K562 (cell line): Measurements from ENCODE around the gene OR4D2. TPM values are rescaled to one million over a fixed set of nuclear protein-coding genes. Genes with fewer than 3 reads are reported as not detected.

Experiments used
- ARNT ChIP-seq, 2 experiments: fragments of 450-650 bp; IDR thresholded peaks; 2 replicates each; pipeline ENCODE4 v1.6.1; 2016; ENCODE audit warnings: mild to moderate bottlenecking in 1 of 2
- ATF7 ChIP-seq: fragments of 450-650 bp; IDR thresholded peaks from 2 replicates; pipeline ENCODE4 v1.7.1; 2014; ENCODE audit warnings: mild to moderate bottlenecking, moderate library complexity
- BCOR ChIP-seq: fragments of 450-650 bp; IDR thresholded peaks from 2 replicates; pipeline ENCODE4 v1.6.1; 2016
- BDP1 ChIP-seq: IDR thresholded peaks from 3 replicates; pipeline ENCODE4 v1.6.1; 2011; ENCODE audit not compliant: insufficient read length, insufficient read depth
- CHAMP1 ChIP-seq: fragments of 450-650 bp; IDR thresholded peaks from 2 replicates; pipeline ENCODE4 v1.6.1; 2016; ENCODE audit warnings: mild to moderate bottlenecking
- DEAF1 ChIP-seq: fragments of 450-650 bp; formaldehyde crosslinking; IDR thresholded peaks from 2 replicates; pipeline ENCODE4 v1.4.0; 2020; ENCODE audit warnings: mild to moderate bottlenecking, moderate library complexity
- EP400 ChIP-seq: fragments of 450-650 bp; IDR thresholded peaks from 2 replicates; pipeline ENCODE4 v1.6.1; 2017; ENCODE audit warnings: antibody characterized with exemption, mild to moderate bottlenecking, moderate library complexity
- HMGXB4 ChIP-seq: sonication (generic); formaldehyde crosslinking; IDR thresholded peaks from 2 replicates; pipeline ENCODE4 v1.8.1; 2023; ENCODE audit warnings: mild to moderate bottlenecking, missing genetic modification reagents
- HOXB6 ChIP-seq: fragments of 250-450 bp; sonication (Bioruptor Pico); IDR thresholded peaks from 2 replicates; pipeline ENCODE4 v1.5.1; 2022; ENCODE audit warnings: mild to moderate bottlenecking, borderline replicate concordance
- PHTF2 ChIP-seq: fragments of 250-450 bp; sonication (Bioruptor Pico); IDR thresholded peaks from 2 replicates; pipeline ENCODE4 v1.5.0; 2021; ENCODE audit warnings: mild to moderate bottlenecking
- TFAM ChIP-seq: fragments of 250-450 bp; sonication (Bioruptor Pico); conservative IDR thresholded peaks from 2 replicates; pipeline ENCODE4 v1.5.0; 2021; ENCODE audit warnings: mild to moderate bottlenecking, moderate library complexity
- ZNF609 ChIP-seq: sonication (generic); formaldehyde crosslinking; IDR thresholded peaks from 2 replicates; pipeline ENCODE4 v1.8.1; 2023; ENCODE audit warnings: missing genetic modification reagents, mild to moderate bottlenecking, borderline replicate concordance
- ZNF695 ChIP-seq: fragments of 450-650 bp; formaldehyde crosslinking; IDR thresholded peaks from 2 replicates; pipeline ENCODE4 v1.4.0; 2020; ENCODE audit warnings: mild to moderate bottlenecking, moderate library complexity
- polyA plus RNA-seq, 8 experiments: library from polyadenylated mRNA; depleted of rRNA in 4 of 8; stranded (reverse) in 5 of 8; unstranded in 3 of 8; fragments of >200 nt; fragmentation: Nextera tagmentation in 2 of 8; fragmentation: Illumina TruSeq in 1 of 8; extraction: Ambion mirVana in 2 of 8; extraction: Trizol in 1 of 8; gene quantifications; 2 replicates each; pipeline versions ENCODE4 v1.2.1 to v1.2.3, GENCODE V29; 2011 to 2014; ENCODE audit warnings: inconsistent platforms in 1 of 8, missing spikeins in 1 of 8
- total RNA-seq, 7 experiments: library from RNA; depleted of rRNA in 6 of 7; stranded (reverse); fragments of >200 nt in 6 of 7; fragmentation: Illumina TruSeq in 2 of 7; extraction: Trizol in 2 of 7; gene quantifications; 2 replicates each; pipeline versions ENCODE4 v1.2.1 to v1.2.3, GENCODE V29; 2011 to 2021; ENCODE audit warnings: low replicate concordance in 1 of 7

OR4D2 gene
- total and polyA plus RNA-seq, 9 of the 15 experiments (the other 6 are each of a cell fraction or from before 2014, with no cell fraction given), result not detected

- 0 out of 2 replicates have a peak, but pooled peaks have one; percentile 51 for TF ChIP-seq BCOR
- peak; percentile 68 for TF ChIP-seq EP400
- no peak for TF ChIP-seq ZNF695
- no peak for TF ChIP-seq HOXB6 (CRISPR knock-in tag)
- TF ChIP-seq ARNT (IDR thresholded peaks at IDR 0.05), result no peak
- TF ChIP-seq PHTF2, result no peak
- TF ChIP-seq HMGXB4 (CRISPR knock-in tag), result no peak
- peak; percentile 63; the same call in 1 of the 2 replicates for TF ChIP-seq CHAMP1
- TF ChIP-seq BDP1, result no peak
- no peak for TF ChIP-seq ZNF609
- no peak; the same call in 1 of the 2 replicates for TF ChIP-seq DEAF1 (CRISPR knock-in tag)
- peak; percentile 77 for TF ChIP-seq ATF7
- no peak for TF ChIP-seq TFAM (CRISPR knock-in tag)
Observed at GRCh38 chr17:58219007-58219788, 52.4 kb downstream of the OR4D2 start, which contains the start of gene MKS1 (continued).
